HEK293 (cell line): Measurements from ENCODE around the gene KCNE4.

Source experiments
- CTCF ChIA-PET: fragments of 350-600 bp; formaldehyde crosslinking; extraction: SDS; loops from one replicate; lab custom pipeline; 2021; ENCODE audit warnings: antibody characterized with exemption; lab: Yijun Ruan, JAX
- POLR2A ChIA-PET: fragments of 300-600 bp; formaldehyde crosslinking; extraction: SDS; loops from one replicate; lab custom pipeline; 2020; ENCODE audit warnings: antibody characterized with exemption, inconsistent platforms; lab: Yijun Ruan, JAX
- H3K27ac ChIP-seq: fragments of 200-500 bp; sonication (Bioruptor generic); 2 replicates; pipeline ENCODE4 v1.5.1; 2014; ENCODE audit warnings: low read depth, low read length, control low read depth, inconsistent platforms; ENCODE audit errors: extremely low read depth
- H3K36me3 ChIP-seq, 2 experiments: fragments of 200-500 bp in 1 of 2; sonication (Bioruptor generic) in 1 of 2; 1 replicate in 1 of 2; 2 replicates in 1 of 2; pipeline ENCODE4 v1.5.1; 2014 to 2017; ENCODE audit warnings: inconsistent platforms in 2 of 2, low read length in 2 of 2; ENCODE audit not compliant: control insufficient read depth in 2 of 2, insufficient read depth in 1 of 2
- H3K4me1 ChIP-seq: fragments of 200-500 bp; sonication (Bioruptor generic); 2 replicates; pipeline ENCODE4 v1.5.1; 2014; ENCODE audit warnings: mild to moderate bottlenecking, low read length, inconsistent platforms; ENCODE audit not compliant: control insufficient read depth, insufficient read depth
- H3K4me3 ChIP-seq: 2 replicates; pipeline ENCODE4 v1.5.1; 2011; ENCODE audit warnings: low read depth, mild to moderate bottlenecking, control low read depth, low read length, moderate library complexity
- H3K9me3 ChIP-seq: fragments of 200-500 bp; sonication (Bioruptor generic); 2 replicates; pipeline ENCODE4 v1.5.1; 2014; ENCODE audit warnings: low read depth, low read length, inconsistent platforms; ENCODE audit not compliant: control insufficient read depth, insufficient read depth
- GLIS2 ChIP-seq: fragments of 450-650 bp; formaldehyde crosslinking; IDR thresholded peaks from 2 replicates; pipeline ENCODE4 v1.5.1; 2016; ENCODE audit warnings: missing biosample characterization, missing genetic modification characterization
- RBAK ChIP-seq: fragments of 450-650 bp; formaldehyde crosslinking; IDR thresholded peaks from 2 replicates; pipeline ENCODE4 v1.5.1; 2016; ENCODE audit warnings: missing biosample characterization, missing genetic modification characterization
- WT1 ChIP-seq: fragments of 450-650 bp; formaldehyde crosslinking; IDR thresholded peaks from 2 replicates; pipeline ENCODE4 v1.5.1; 2016; ENCODE audit warnings: missing biosample characterization, missing genetic modification characterization
- ZBTB1 ChIP-seq: fragments of 450-650 bp; formaldehyde crosslinking; IDR thresholded peaks from 2 replicates; pipeline ENCODE4 v1.5.1; 2016; ENCODE audit warnings: missing biosample characterization, missing genetic modification characterization
- ZNF18 ChIP-seq: fragments of 450-650 bp; formaldehyde crosslinking; IDR thresholded peaks from 2 replicates; pipeline ENCODE4 v1.5.1; 2016; ENCODE audit warnings: missing biosample characterization, missing genetic modification characterization
- ZNF214 ChIP-seq: fragments of 450-650 bp; formaldehyde crosslinking; IDR thresholded peaks from 2 replicates; pipeline ENCODE4 v1.5.1; 2017; ENCODE audit warnings: missing biosample characterization, mild to moderate bottlenecking, missing genetic modification characterization, borderline replicate concordance
- ZNF23 ChIP-seq: fragments of 450-650 bp; formaldehyde crosslinking; IDR thresholded peaks from 2 replicates; pipeline ENCODE4 v1.5.1; 2016; ENCODE audit warnings: missing biosample characterization, missing genetic modification characterization, borderline replicate concordance
- ZNF600 ChIP-seq: fragments of 450-650 bp; formaldehyde crosslinking; IDR thresholded peaks from 2 replicates; pipeline ENCODE4 v1.5.1; 2016; ENCODE audit warnings: missing biosample characterization, missing genetic modification characterization
- ZNF623 ChIP-seq: fragments of 450-650 bp; formaldehyde crosslinking; IDR thresholded peaks from 2 replicates; pipeline ENCODE4 v1.5.1; 2016; ENCODE audit warnings: missing biosample characterization, missing genetic modification characterization
- ZNF654 ChIP-seq: fragments of 450-650 bp; formaldehyde crosslinking; IDR thresholded peaks from 2 replicates; pipeline ENCODE4 v1.5.1; 2016; ENCODE audit warnings: low read depth, missing biosample characterization, missing genetic modification characterization
- ZNF670 ChIP-seq: fragments of 450-650 bp; formaldehyde crosslinking; IDR thresholded peaks from 2 replicates; pipeline ENCODE4 v1.5.1; 2016; ENCODE audit warnings: missing biosample characterization, missing genetic modification characterization, low read depth
- ZNF777 ChIP-seq: fragments of 450-650 bp; formaldehyde crosslinking; IDR thresholded peaks from 2 replicates; pipeline ENCODE4 v1.5.1; 2017; ENCODE audit warnings: missing biosample characterization, missing genetic modification characterization, borderline replicate concordance
- ZNF791 ChIP-seq: fragments of 450-650 bp; formaldehyde crosslinking; IDR thresholded peaks from 2 replicates; pipeline ENCODE4 v1.5.1; 2016; ENCODE audit warnings: missing biosample characterization, missing genetic modification characterization
- ZNF792 ChIP-seq: fragments of 450-650 bp; formaldehyde crosslinking; IDR thresholded peaks from 2 replicates; pipeline ENCODE4 v1.5.1; 2016; ENCODE audit warnings: missing biosample characterization, missing genetic modification characterization
- ZNF830 ChIP-seq: fragments of 450-650 bp; IDR thresholded peaks from 2 replicates; pipeline ENCODE4 v1.5.0; 2018; ENCODE audit warnings: missing biosample characterization, missing genetic modification characterization, low read depth, mild to moderate bottlenecking, moderate library complexity
- ZSCAN5A ChIP-seq: fragments of 450-650 bp; formaldehyde crosslinking; IDR thresholded peaks from 2 replicates; pipeline ENCODE4 v1.5.1; 2016; ENCODE audit warnings: missing biosample characterization, missing genetic modification characterization

Gene KCNE4

GRCh38 chr2:223090039-223090438 lies 38.0 kb downstream of the KCNE4 start:
- CTCF ChIA-PET = no interaction called here
- no peaks in the 10 kb centered on the region for H3K4me1 ChIP-seq

GRCh38 chr2:223090540-223091235 lies 38.7 kb downstream of the KCNE4 start:
- TF ChIP-seq ZSCAN5A (tag by site-specific recombination) (no peak), ZBTB1 (tag by site-specific recombination) (no peak), GLIS2 (no peak)
- TF ChIP-seq, all 188 proteins: peak for 0
- no peak overlapping the region for H3K4me3 ChIP-seq
- H3K36me3 ChIP-seq = no peaks in the 10 kb centered on the region
- H3K27ac ChIP-seq = no peak overlapping the region
- no peaks in the 10 kb centered on the region for H3K4me1 ChIP-seq
- H3K9me3 ChIP-seq = no peaks in the 10 kb centered on the region
- POLR2A ChIA-PET = no interaction called here
- CTCF ChIA-PET = no interaction called here

More at GRCh38 chr2:223090039-223090438, 38.0 kb downstream of the KCNE4 start:
- no peaks in the 10 kb centered on the region for H3K36me3 ChIP-seq
- POLR2A ChIA-PET = no interaction called here
- H3K9me3 ChIP-seq = no peaks in the 10 kb centered on the region
- H3K4me3 ChIP-seq = no peak overlapping the region
- no peak for TF ChIP-seq ZNF18
- TF ChIP-seq WT1 (tag by site-specific recombination) = no peak
- H3K27ac ChIP-seq = no peak overlapping the region

GRCh38 chr2:223092667-223093066 lies 40.7 kb downstream of the KCNE4 start:
- Histone ChIP-seq H3K9me3 (no peaks in the 10 kb centered on the region), H3K27ac (no peak overlapping the region), H3K4me1 (no peaks in the 10 kb centered on the region), H3K4me3 (no peak overlapping the region), H3K36me3 (no peaks in the 10 kb centered on the region)
- POLR2A ChIA-PET = no interaction called here
- CTCF ChIA-PET = no interaction called here
- no peak for TF ChIP-seq ZNF791 (tag by site-specific recombination)
- no peak for TF ChIP-seq ZNF670 (tag by site-specific recombination)
- no peak for TF ChIP-seq ZNF792 (tag by site-specific recombination)
- no peak for TF ChIP-seq RBAK (tag by site-specific recombination)
- TF ChIP-seq ZNF623 = no peak
- TF ChIP-seq ZNF600 (tag by site-specific recombination) = no peak
- TF ChIP-seq ZNF214 (tag by site-specific recombination) = no peak
- TF ChIP-seq ZNF23 (tag by site-specific recombination) = no peak
- no peak for TF ChIP-seq ZNF654 (tag by site-specific recombination)
- TF ChIP-seq ZNF830 = no peak
- no peak for TF ChIP-seq ZNF777 (tag by site-specific recombination)
